Vagina (tissue), 2 donors: ENCODE measurements around the gene VSTM2B. TPM values are rescaled to one million over a fixed set of nuclear protein-coding genes. Genes with fewer than 3 reads are reported as not detected.

Experiments used
- DNase-seq, 2 donors: peaks; one replicate each; pipeline ENCODE4 v3.0.0-alpha.2; 2017; ENCODE audit errors: extremely low spot score in 2 of 2
- H3K27ac ChIP-seq: fragments of 200-600 bp; sonication (generic); one replicate; pipeline ENCODE4 v1.5.1; 2019
- H3K27me3 ChIP-seq: fragments of 200-600 bp; sonication (generic); one replicate; pipeline ENCODE4 v1.5.1; 2019
- H3K36me3 ChIP-seq, 2 donors: fragments of 200-600 bp; sonication (generic); one replicate each; pipeline ENCODE4 v1.5.1; 2017 to 2019
- H3K4me1 ChIP-seq: fragments of 200-600 bp; sonication (generic); one replicate; pipeline ENCODE4 v1.5.1; 2019
- H3K4me3 ChIP-seq, 2 donors: fragments of 200-600 bp; sonication (generic); 1 replicate in 1 of 2; 2 replicates in 1 of 2; pipeline ENCODE4 v1.5.1; 2016 to 2019
- H3K9me3 ChIP-seq: fragments of 200-600 bp; sonication (generic); one replicate; pipeline ENCODE4 v1.5.1; 2019
- CTCF ChIP-seq, 3 experiments: fragments of 450-650 bp in 2 of 3; fragments of 200-600 bp in 1 of 3; sonication (generic) in 1 of 3; IDR thresholded peaks; one replicate each; pipeline ENCODE4 v1.5.1; 2017 to 2019; ENCODE audit warnings: antibody characterized with exemption in 3 of 3, mild to moderate bottlenecking in 2 of 3, moderate library complexity in 2 of 3
- POLR2A ChIP-seq, 2 donors: fragments of 450-650 bp; IDR thresholded peaks; one replicate each; pipeline ENCODE4 v1.6.1; 2017; ENCODE audit warnings: antibody characterized with exemption in 2 of 2, mild to moderate bottlenecking in 2 of 2, moderate library complexity in 2 of 2
- POLR2AphosphoS5 ChIP-seq, 2 donors: sonication (generic); formaldehyde crosslinking; IDR thresholded peaks; one replicate each; pipeline ENCODE4 v1.9.0; 2017; ENCODE audit warnings: antibody characterized with exemption in 2 of 2, mild to moderate bottlenecking in 2 of 2, low read depth in 1 of 2; ENCODE audit not compliant: insufficient read depth in 1 of 2
- intact Hi-C: fragments of 100-400 bp; cut with DNase I; formaldehyde crosslinking; loops from one replicate; pipeline ENCODE4 v1.15.1; 2023
- total RNA-seq: library from RNA; depleted of rRNA; stranded (reverse); fragments of >200 nt; gene quantifications from one replicate; pipeline ENCODE4 v1.2.3, GENCODE V29; 2016

VSTM2B gene
- total RNA-seq, 1 donor from 2014 or later, result 0.98 TPM

- no peak for TF ChIP-seq POLR2AphosphoS5 (IDR thresholded peaks at IDR 0.05; ENCODE audit: insufficient read depth in 1 of 2, low read depth in 1 of 2)
- Histone ChIP-seq H3K27me3 (no peaks in the 10 kb centered on the region), H3K4me3 (no peak overlapping the region), H3K9me3 (no peaks in the 10 kb centered on the region), H3K36me3 (no peaks in the 10 kb centered on the region), H3K27ac (no peak overlapping the region), H3K4me1 (peaks cover 3% of the 10 kb centered on the region)
- no peak for DNase-seq
- intact Hi-C loops, result no loop called here
These were observed 25.7 kb upstream of the VSTM2B start for GRCh38 chr19:29499921-29500590.

- no peak for TF ChIP-seq POLR2A (IDR thresholded peaks at IDR 0.05)
- TF ChIP-seq CTCF (IDR thresholded peaks at IDR 0.05), result no peak
- TF ChIP-seq POLR2AphosphoS5 (IDR thresholded peaks at IDR 0.05; ENCODE audit: insufficient read depth in 1 of 2, low read depth in 1 of 2), result no peak
- Histone ChIP-seq H3K27ac (no peak overlapping the region), H3K4me1 (peaks cover 5% of the 10 kb centered on the region), H3K9me3 (no peaks in the 10 kb centered on the region), H3K36me3 (no peaks in the 10 kb centered on the region), H3K4me3 (no peak overlapping the region), H3K27me3 (no peaks in the 10 kb centered on the region)
- intact Hi-C loops, result no loop called here
- no peak for DNase-seq
These were observed 23.8 kb upstream of the VSTM2B start for GRCh38 chr19:29501816-29502580.

- no peak for DNase-seq
- no peaks in the 10 kb centered on the region for H3K9me3 ChIP-seq
- no peaks in the 10 kb centered on the region for H3K27me3 ChIP-seq
- H3K27ac ChIP-seq, result peak overlapping the region; percentile 30
- TF ChIP-seq CTCF (IDR thresholded peaks at IDR 0.05), result no peak
- TF ChIP-seq POLR2A (IDR thresholded peaks at IDR 0.05), result no peak
- TF ChIP-seq POLR2AphosphoS5 (IDR thresholded peaks at IDR 0.05; ENCODE audit: insufficient read depth in 1 of 2, low read depth in 1 of 2), result no peak
- H3K4me1 ChIP-seq, result peaks cover 5% of the 10 kb centered on the region
- intact Hi-C loops, result no loop called here
- H3K36me3 ChIP-seq, result no peaks in the 10 kb centered on the region
- no peak overlapping the region for H3K4me3 ChIP-seq
These were observed 23.3 kb upstream of the VSTM2B start for GRCh38 chr19:29502581-29502850.

- Histone ChIP-seq H3K4me1 (peaks cover 5% of the 10 kb centered on the region), H3K9me3 (no peaks in the 10 kb centered on the region), H3K4me3 (no peak overlapping the region), H3K27me3 (no peaks in the 10 kb centered on the region), H3K27ac (peak overlapping the region; percentile 30), H3K36me3 (no peaks in the 10 kb centered on the region)
- DNase-seq, result no peak
- TF ChIP-seq POLR2A (IDR thresholded peaks at IDR 0.05) (no peak), POLR2AphosphoS5 (IDR thresholded peaks at IDR 0.05; ENCODE audit: insufficient read depth in 1 of 2, low read depth in 1 of 2) (no peak), CTCF (IDR thresholded peaks at IDR 0.05) (no peak)
- intact Hi-C loops, result no loop called here
These were observed 22.5 kb upstream of the VSTM2B start for GRCh38 chr19:29503140-29503758.

- no peak for DNase-seq
- intact Hi-C loops, result no loop called here
- no peaks in the 10 kb centered on the region for H3K27me3 ChIP-seq
- peaks cover 5% of the 10 kb centered on the region for H3K4me1 ChIP-seq
- H3K4me3 ChIP-seq, result no peak overlapping the region
- no peaks in the 10 kb centered on the region for H3K9me3 ChIP-seq
- TF ChIP-seq CTCF (IDR thresholded peaks at IDR 0.05) (no peak), POLR2AphosphoS5 (IDR thresholded peaks at IDR 0.05; ENCODE audit: insufficient read depth in 1 of 2, low read depth in 1 of 2) (no peak), POLR2A (IDR thresholded peaks at IDR 0.05) (no peak)
- H3K36me3 ChIP-seq, result no peaks in the 10 kb centered on the region
- H3K27ac ChIP-seq, result peak overlapping the region; percentile 30
These were observed 22.0 kb upstream of the VSTM2B start for GRCh38 chr19:29503785-29504184.
